ENCODE data around the gene FAM228B. TPM values are rescaled to one million over a fixed set of nuclear protein-coding genes. Genes with fewer than 3 reads are reported as not detected.

FAM228B gene
- total RNA-seq, result 10 to 100 TPM; 13.7 to 14.4 TPM

DNA sequence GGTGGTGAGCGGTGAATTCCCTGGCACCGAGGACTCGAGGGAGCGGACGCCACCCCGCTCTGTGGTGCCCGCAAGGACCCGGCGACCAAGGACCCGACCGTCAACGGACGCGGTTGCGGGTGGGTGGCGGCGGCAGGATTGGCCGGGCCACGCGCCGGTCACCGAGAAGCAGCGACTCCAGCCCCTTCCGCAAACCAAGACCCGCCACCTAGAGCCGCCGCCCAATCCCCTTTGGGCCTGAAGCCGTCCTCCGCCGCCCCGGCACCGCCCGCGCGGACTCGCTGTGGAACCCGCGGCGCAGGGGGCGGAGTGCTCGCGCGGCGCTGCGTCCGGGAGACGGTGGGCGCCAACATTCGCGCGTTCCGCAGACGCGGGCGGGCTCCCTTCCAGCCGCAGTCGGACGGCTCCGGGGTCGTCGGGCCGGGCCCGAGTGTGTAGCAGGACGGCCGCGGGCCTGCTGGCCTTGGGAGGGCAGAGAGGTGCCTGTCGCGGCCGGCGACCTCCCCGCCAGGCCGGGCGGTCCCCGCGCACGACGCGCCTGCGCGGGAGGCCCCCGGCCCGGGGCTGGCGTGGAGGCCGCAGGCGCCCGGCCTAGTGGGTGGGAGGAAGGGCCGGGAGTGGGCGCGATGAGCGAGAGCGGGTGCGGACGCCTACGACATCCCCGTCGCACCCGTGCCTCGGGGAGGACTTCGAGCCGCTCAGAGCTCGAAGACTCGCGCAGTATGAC lies at the start of gene FAM228B, which contains the start of gene PFN4:
FAM228B (plus strand) TSS at position 275 of the 727 bp plus-strand sequence. CDS start 893 bp downstream, outside the sequence.
PFN4 (minus strand) TSS at position 140 of the 727 bp plus-strand sequence. CDS start 799 bp downstream, outside the sequence.
- Mint-ChIP-seq H3K27ac (peak within 1 kb of the TSS; percentile 90 to 92), H3K4me3 (peak within 1 kb of the TSS; percentile 92), H3K9me3 (no peaks in the 10 kb centered on the region), H3K36me3 (no peaks in the 10 kb centered on the region), H3K27me3 (no peaks in the 10 kb centered on the region), H3K4me1 (ENCODE audit: low read depth in 2 of 2) (peaks cover 13 to 25% of the 10 kb centered on the region in 2 donors)
- peak; percentile 90 for DNase-seq (ENCODE audit: low spot score)
- peak; percentile 97 for ATAC-seq

DNA sequence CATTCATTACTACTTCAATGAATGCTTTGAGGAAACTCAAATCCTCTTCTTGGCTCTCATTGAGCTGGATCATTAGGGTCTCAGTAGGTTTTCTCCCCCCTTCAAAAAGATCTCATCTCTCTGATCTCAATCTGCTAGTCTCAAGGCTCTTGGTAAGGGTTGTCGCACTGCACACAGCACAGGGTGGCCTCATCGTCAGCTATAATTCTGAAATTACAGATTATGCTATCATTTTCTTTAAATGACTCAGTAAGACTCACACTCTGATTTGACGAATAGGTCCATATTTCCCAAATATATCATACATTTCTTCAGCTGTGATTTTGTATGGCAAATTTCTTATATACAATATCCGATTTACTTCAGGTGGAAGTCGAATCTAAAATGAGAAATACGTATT lies 49.5 kb upstream of the FAM228B start:
- H3K36me3 Mint-ChIP-seq, result no peaks in the 10 kb centered on the region
- no peak for ATAC-seq
- H3K27me3 Mint-ChIP-seq, result no peaks in the 10 kb centered on the region
- no peaks in the 10 kb centered on the region for H3K9me3 Mint-ChIP-seq
- DNase-seq (ENCODE audit: low spot score), result no peak
- H3K4me3 Mint-ChIP-seq, result peak overlapping the region; percentile 53
- peak overlapping the region; percentile 38 to 90 for H3K27ac Mint-ChIP-seq
- peaks cover 26 to 27% of the 10 kb centered on the region in 2 donors for H3K4me1 Mint-ChIP-seq (ENCODE audit: low read depth in 2 of 2)

DNA sequence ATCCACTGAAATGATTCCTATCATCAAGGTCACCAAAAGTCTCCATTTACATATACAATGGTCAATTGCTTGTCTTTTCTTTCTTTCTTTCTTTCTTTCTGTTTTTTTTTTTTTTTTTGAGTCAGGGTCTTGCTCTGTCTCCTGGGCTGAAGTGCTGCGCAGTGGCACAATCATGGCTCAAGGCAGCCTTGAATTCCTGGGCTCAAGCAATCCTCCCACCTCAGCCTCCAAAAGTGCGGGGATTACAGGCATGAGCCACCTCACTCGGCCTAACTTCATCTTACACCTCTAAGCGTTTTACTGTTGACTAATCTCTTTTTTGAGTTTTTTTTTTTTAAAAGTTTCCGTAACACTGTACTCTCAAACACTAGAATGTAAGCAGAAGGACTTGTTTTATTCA lies 48.0 kb upstream of the FAM228B start:
- DNase-seq (ENCODE audit: low spot score) (no peak), ATAC-seq (no peak)
- Mint-ChIP-seq H3K27ac (peak overlapping the region; percentile 90 to 92), H3K27me3 (no peaks in the 10 kb centered on the region), H3K4me3 (peak overlapping the region; percentile 96), H3K36me3 (no peaks in the 10 kb centered on the region), H3K9me3 (no peaks in the 10 kb centered on the region), H3K4me1 (ENCODE audit: low read depth in 2 of 2) (peaks cover 21 to 27% of the 10 kb centered on the region in 2 donors)

DNA sequence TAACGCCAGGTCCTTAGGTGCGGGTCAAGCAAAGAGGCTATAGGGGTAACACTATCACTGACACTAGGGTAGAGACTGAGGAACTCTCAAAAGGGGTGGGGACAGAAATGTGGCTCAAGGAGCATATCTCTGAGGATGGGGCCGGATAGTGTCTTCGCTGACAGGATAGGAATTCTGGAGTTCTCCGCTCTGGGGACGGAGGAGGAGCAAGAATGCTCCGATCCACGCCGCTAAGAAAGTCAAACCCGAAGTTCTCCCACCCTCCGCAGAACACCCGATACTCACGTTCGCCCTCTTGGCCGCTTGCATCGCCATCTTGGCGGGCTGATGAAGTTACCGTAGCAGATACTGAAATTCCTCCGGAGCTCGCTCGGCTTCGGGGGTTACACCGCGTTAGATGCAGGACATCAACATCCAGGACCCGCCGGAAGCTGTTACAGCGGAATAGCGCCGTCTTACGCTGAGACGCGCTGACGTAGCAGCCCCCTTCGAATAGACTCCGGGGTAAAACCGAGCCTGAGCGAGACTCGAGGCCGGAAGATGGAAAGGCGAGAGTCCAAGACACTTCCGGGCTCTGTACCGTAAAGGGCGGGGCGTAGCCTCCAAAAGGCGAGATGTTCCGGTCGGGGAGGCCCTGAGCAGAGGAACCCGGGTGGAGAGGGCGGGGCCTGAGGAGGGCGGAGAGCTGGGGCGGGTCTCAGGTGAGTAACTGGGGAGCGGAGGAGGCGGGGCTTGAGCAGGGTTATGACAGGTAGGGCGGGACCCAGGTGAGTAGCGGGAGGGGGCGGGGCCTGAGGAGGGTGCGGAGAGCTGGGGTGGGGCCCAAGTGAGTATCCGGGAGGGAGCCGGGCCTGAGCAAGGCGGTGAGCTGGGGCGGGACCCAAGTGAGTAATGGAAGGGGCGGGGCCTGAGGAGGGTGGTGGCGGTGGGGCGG lies 47.1 kb upstream of the FAM228B start, which contains the start of gene SF3B6:
SF3B6 (minus strand) TSS at position 412 of the 934 bp plus-strand sequence; CDS start at position 315, 97 bp downstream.
- Mint-ChIP-seq H3K4me3 (peak within 1 kb of the TSS; percentile 96), H3K36me3 (no peaks in the 10 kb centered on the region), H3K27ac (peak within 1 kb of the TSS; percentile 90 to 92), H3K27me3 (no peaks in the 10 kb centered on the region), H3K9me3 (no peaks in the 10 kb centered on the region), H3K4me1 (ENCODE audit: low read depth in 2 of 2) (peaks cover 21 to 27% of the 10 kb centered on the region in 2 donors)
- DNase-seq (ENCODE audit: low spot score) (peak; percentile 99), ATAC-seq (peak; percentile 95 to 97)

DNA sequence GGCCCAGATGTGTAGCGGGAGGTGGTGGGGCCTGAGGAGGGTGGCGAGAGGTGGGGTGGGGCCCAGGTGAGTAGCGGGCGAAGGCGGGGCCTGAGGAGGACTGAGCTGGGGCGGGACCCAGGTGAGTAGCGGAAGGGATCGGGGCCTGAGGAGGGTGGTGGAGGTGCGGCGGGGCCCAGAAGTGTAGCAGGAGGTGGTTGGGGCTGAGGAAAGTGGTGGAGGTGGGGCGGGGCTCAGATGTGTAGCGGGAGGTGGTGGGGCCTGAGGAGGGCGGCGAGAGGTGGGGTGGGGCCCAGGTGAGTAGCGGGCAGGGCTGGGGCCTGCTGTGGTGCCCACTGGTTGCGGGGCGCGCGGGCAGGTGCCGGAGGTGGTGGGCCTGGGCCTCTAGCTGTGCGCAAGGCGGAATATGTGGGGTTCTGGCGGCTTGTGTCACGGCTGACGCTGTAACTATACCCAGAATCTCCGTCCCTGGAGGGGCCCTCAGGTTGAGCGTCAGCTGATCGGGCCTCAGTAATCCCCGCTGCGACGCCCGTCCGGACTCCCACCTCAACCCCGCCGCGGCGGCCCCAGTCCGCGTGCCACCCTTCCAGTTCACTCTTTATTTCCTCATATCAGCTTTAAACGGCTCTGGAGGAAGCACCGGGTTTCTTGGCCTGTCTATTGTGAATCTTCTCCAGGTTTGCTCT lies 46.3 kb upstream of the FAM228B start:
- no peaks in the 10 kb centered on the region for H3K27me3 Mint-ChIP-seq
- no peaks in the 10 kb centered on the region for H3K9me3 Mint-ChIP-seq
- no peak for DNase-seq (ENCODE audit: low spot score)
- ATAC-seq, result peak in 1 of 2 donors; percentile 24
- no peaks in the 10 kb centered on the region for H3K36me3 Mint-ChIP-seq
- peaks cover 21 to 27% of the 10 kb centered on the region in 2 donors for H3K4me1 Mint-ChIP-seq (ENCODE audit: low read depth in 2 of 2)
- H3K27ac Mint-ChIP-seq, result peak overlapping the region; percentile 90 to 92
- peak overlapping the region; percentile 96 for H3K4me3 Mint-ChIP-seq

DNA sequence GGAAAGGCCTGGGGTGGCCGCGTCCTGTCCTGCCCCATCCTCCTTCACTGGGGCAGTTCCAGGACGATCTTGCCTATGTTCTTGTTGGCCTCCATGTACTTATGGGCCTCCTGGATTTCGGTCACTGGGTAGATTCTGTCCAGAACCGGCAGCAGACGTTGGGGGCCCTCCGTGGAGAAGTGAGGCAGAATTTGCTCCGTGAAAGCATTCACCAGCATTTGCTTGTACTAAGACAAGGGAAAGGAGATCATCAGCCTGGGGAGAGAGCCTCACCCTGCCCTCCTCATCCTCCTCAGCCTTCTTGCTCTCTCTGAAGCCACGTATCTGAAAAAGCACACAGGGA lies 45.8 kb upstream of the FAM228B start:
- no peaks in the 10 kb centered on the region for H3K27me3 Mint-ChIP-seq
- no peaks in the 10 kb centered on the region for H3K9me3 Mint-ChIP-seq
- ATAC-seq (no peak), DNase-seq (ENCODE audit: low spot score) (no peak)
- peak overlapping the region; percentile 96 for H3K4me3 Mint-ChIP-seq
- H3K27ac Mint-ChIP-seq, result peak overlapping the region; percentile 90 to 92
- peaks cover 23 to 31% of the 10 kb centered on the region in 2 donors for H3K4me1 Mint-ChIP-seq (ENCODE audit: low read depth in 2 of 2)
- H3K36me3 Mint-ChIP-seq, result no peaks in the 10 kb centered on the region

DNA sequence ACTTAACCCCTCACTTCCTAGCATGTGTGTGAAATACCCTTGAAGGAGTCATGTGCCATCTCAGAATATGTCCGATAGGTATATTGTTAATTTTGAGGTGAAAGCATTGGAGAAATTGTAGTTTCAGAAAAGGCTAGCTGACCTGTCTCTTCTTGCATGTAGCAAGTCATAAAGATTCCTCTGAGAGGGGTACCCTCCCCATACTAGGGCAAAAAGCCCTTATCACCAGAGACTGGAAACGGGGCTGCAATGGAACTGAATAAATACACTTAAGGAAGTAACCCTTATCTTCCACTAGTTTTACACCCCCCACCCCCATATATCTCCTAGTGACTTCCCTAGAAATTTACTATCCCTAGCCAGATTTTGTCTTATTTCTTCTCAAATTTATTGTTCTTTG lies 45.4 kb upstream of the FAM228B start:
- no peaks in the 10 kb centered on the region for H3K9me3 Mint-ChIP-seq
- peak overlapping the region; percentile 90 to 92 for H3K27ac Mint-ChIP-seq
- H3K36me3 Mint-ChIP-seq, result no peaks in the 10 kb centered on the region
- H3K4me1 Mint-ChIP-seq (ENCODE audit: low read depth in 2 of 2), result peaks cover 23 to 31% of the 10 kb centered on the region in 2 donors
- H3K4me3 Mint-ChIP-seq, result peak overlapping the region; percentile 96
- DNase-seq (ENCODE audit: low spot score) (no peak), ATAC-seq (no peak)
- no peaks in the 10 kb centered on the region for H3K27me3 Mint-ChIP-seq

DNA sequence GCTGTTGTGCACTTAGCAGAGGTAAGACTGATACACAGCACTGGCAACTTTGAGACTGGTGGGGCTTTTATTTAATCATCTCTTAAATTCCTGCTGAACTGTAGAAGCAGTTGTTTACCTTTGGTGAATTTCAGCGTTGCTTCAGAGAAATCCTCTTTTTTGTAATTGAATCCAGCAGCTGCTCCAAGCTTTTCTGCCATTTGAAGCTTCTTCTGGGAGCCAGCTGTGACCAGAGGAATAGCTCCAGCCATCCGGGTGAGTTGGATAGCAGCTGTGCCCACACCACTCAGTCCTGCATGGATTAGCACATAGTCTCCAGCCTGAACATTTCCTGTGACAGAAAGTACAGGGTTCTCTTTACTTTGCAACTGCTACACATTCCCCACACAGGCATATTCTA lies 42.6 kb upstream of the FAM228B start:
- no peak overlapping the region for H3K4me3 Mint-ChIP-seq
- DNase-seq (ENCODE audit: low spot score) (no peak), ATAC-seq (no peak)
- H3K9me3 Mint-ChIP-seq, result no peaks in the 10 kb centered on the region
- H3K27me3 Mint-ChIP-seq, result no peaks in the 10 kb centered on the region
- H3K27ac Mint-ChIP-seq, result no peak overlapping the region
- peaks cover 12 to 30% of the 10 kb centered on the region in 2 donors for H3K4me1 Mint-ChIP-seq (ENCODE audit: low read depth in 2 of 2)
- H3K36me3 Mint-ChIP-seq, result no peaks in the 10 kb centered on the region

DNA sequence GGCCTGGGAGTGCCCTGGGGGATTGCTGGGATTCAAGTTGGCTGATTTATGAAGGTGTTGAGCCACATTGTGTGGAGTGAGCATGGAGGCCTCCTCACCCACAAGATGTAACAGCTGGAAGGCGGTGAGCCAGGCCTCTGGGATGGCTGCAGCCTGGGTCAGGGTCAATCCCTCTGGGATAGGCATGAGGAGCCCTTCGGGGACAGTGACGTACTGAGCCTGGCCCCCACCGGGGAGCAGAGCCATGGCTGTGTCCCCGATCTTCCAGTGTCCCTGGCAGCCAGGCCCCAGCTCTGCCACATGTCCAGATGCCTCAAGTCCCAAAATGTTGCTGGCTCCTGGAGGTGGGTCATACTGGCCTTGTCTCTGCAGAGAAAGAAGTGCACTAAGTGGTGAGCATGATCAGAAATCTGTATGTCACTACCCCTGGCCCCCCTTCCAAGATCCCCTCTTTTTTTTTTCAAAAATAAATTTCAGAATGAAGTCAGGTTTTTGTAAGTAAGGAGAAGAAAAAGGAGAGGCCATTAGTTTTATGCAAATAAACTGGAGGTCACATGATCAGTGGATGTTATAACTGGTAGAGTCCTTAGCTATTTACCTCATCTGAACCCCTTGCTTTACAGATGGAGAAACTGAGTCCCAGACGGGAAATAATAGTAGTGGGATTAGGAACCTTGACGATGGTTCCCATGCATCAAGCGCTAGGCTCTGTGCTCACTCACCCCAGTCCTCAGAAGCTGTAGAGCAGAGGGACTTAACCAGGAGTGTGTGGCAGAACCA lies 40.3 kb upstream of the FAM228B start:
- Mint-ChIP-seq H3K4me1 (ENCODE audit: low read depth in 2 of 2) (peaks cover 5 to 22% of the 10 kb centered on the region in 2 donors), H3K27ac (peak overlapping the region; percentile 49 to 69), H3K36me3 (no peaks in the 10 kb centered on the region), H3K9me3 (no peaks in the 10 kb centered on the region), H3K4me3 (peak overlapping the region; percentile 87), H3K27me3 (no peaks in the 10 kb centered on the region)
- ATAC-seq (no peak), DNase-seq (ENCODE audit: low spot score) (no peak)

DNA sequence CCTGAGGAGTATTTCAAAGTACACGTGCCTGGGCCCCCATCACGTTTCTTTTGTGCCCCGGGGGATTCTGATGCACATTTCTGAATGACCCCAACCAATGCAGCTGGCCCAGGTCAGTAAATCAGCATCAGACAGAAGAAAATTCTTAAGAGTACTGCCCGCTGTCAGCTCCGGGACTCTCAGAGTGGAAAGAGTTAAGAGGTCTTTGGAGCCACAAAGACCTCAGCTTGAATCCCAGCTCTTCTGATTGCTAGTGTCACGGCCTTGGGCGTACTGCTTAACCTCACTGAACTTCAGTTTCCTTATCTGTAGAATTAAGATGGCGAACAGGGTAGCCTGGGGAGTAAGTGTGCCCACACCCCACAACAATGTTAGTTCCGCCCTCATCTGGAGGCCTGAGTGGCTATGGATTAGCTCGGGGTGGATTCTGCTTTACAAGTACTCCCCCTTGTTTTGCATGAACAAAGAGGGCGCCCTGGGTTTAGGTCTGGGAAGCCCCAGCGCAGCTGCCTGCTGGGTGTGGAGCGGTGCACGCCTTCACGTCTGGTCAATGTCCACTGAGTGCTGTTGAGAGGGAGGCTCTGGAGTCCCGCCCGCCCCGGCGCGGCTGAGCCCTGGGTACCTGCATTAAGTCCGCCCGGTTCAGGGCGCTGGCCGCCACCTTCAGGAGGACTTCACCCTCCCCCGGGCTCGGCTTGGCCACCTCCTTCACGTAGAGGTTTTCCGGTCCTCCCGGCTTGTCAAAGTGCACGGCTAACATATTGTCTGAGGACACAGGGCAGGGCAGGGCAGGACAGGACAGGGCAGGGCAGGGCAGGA lies 39.5 kb upstream of the FAM228B start:
- Mint-ChIP-seq H3K4me1 (ENCODE audit: low read depth in 2 of 2) (peaks cover 7 to 24% of the 10 kb centered on the region in 2 donors), H3K27ac (peak overlapping the region; percentile 49 to 69), H3K4me3 (peak overlapping the region; percentile 87), H3K36me3 (no peaks in the 10 kb centered on the region), H3K27me3 (no peaks in the 10 kb centered on the region), H3K9me3 (no peaks in the 10 kb centered on the region)
- ATAC-seq, result peak; percentile 66 to 77
- DNase-seq (ENCODE audit: low spot score), result peak; percentile 67

DNA sequence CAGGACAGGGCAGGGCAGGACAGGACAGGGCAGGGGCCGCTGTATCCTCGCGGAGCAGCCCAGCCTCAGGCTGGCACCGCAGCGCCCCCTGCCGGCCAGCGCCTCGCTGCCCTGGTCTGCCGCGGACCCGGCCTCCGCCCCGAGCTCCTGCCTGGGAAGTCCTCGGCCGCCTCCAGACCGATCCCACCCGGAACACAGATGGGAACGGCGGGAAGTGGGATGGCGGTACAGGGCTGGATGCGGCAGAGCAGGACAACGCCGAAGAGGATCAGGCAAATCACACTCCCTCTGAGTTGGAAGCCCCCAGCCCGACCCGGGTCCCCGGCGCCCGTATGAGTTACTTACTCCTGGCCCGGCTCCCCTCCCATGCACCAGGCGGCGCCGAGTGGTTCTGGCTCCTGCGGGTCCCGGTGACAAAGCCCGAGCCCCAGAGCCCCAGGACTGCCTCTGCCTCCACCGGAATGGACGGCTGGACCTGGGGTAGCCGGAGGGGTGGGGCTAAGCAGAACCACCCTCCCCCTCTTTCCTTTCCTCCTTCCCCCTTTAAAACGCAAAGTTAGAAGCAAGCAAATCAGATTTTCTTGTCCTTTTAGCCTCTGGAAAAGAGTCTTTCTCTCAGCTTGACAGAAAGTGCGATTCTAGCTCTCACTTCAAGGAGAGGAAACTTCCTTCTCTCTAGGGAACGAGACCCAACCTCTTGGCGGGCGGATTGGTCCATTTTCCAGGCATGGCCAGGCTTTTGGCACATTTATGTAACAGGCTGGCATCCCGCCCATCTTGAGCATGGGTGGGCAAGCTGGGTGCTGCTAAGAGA lies 38.7 kb upstream of the FAM228B start, which contains the start of gene TP53I3:
TP53I3 (minus strand) TSS at position 449 of the 814 bp plus-strand sequence. CDS start 508 bp downstream, outside the sequence.
- DNase-seq (ENCODE audit: low spot score) (peak; percentile 88), ATAC-seq (peak; percentile 96 to 97)
- Mint-ChIP-seq H3K9me3 (no peaks in the 10 kb centered on the region), H3K36me3 (no peaks in the 10 kb centered on the region), H3K27ac (peak within 1 kb of the TSS; percentile 53 to 69), H3K27me3 (no peaks in the 10 kb centered on the region), H3K4me1 (ENCODE audit: low read depth in 2 of 2) (peaks cover 9 to 24% of the 10 kb centered on the region in 2 donors), H3K4me3 (peak within 1 kb of the TSS; percentile 87)
